ENCODE measurements around the gene RIN3. TPM values are rescaled to one million over a fixed set of nuclear protein-coding genes. Genes with fewer than 3 reads are reported as not detected.

RIN3 gene
- total RNA-seq, 3 donors from 2014 or later = 10.7 to 19.7 (median 12.1) TPM

GRCh38 chr14:92719421-92719820, 205.8 kb downstream of the RIN3 start:
- intact Hi-C loops (cut with DNase I; ENCODE audit: low total_unique reads) = no loop called here
- Histone ChIP-seq H3K36me3 (no peaks in the 10 kb centered on the region), H3K27me3 (no peaks in the 10 kb centered on the region), H3K9me3 (no peaks in the 10 kb centered on the region), H3K4me3 (no peak overlapping the region), H3K4me1 (no peaks in the 10 kb centered on the region), H3K27ac (peak overlapping the region in 1 of 2 donors; percentile 54)
- no peak for DNase-seq (ENCODE audit: low spot score in 2 of 2)
- no peak for TF ChIP-seq CTCF (IDR thresholded peaks at IDR 0.05)

- intact Hi-C loops (cut with DNase I; ENCODE audit: low total_unique reads) = no loop called here
- H3K4me3 ChIP-seq = no peak overlapping the region
- peak overlapping the region; percentile 58 to 67 for H3K27ac ChIP-seq
- no peaks in the 10 kb centered on the region for H3K27me3 ChIP-seq
- no peak for TF ChIP-seq POLR2A (IDR thresholded peaks at IDR 0.05)
- no peak for TF ChIP-seq POLR2AphosphoS5 (IDR thresholded peaks at IDR 0.05)
- TF ChIP-seq CTCF (IDR thresholded peaks at IDR 0.05) = no peak
- no peaks in the 10 kb centered on the region for H3K9me3 ChIP-seq
- no peaks in the 10 kb centered on the region for H3K4me1 ChIP-seq
- no peaks in the 10 kb centered on the region for H3K36me3 ChIP-seq
- DNase-seq (ENCODE audit: low spot score in 2 of 2) = no peak
Observed at GRCh38 chr14:92719890-92720323, 206.3 kb downstream of the RIN3 start.

GRCh38 chr14:92724516-92725340, 211.1 kb downstream of the RIN3 start:
- Histone ChIP-seq H3K4me1 (no peaks in the 10 kb centered on the region), H3K4me3 (no peak overlapping the region), H3K27me3 (no peaks in the 10 kb centered on the region), H3K36me3 (no peaks in the 10 kb centered on the region), H3K9me3 (no peaks in the 10 kb centered on the region), H3K27ac (peak overlapping the region; percentile 75 to 84)
- peak in 1 of 2 donors; percentile 33 for DNase-seq (ENCODE audit: low spot score in 2 of 2)
- intact Hi-C loops (cut with DNase I; ENCODE audit: low total_unique reads) = loop anchor here (2.0 kb wide), 1 partner anchor 58 kb away; no protein-coding TSS in a partner anchor
- TF ChIP-seq CTCF (IDR thresholded peaks at IDR 0.05) (no peak), POLR2AphosphoS5 (IDR thresholded peaks at IDR 0.05) (peak in 1 of 3 donors; percentile 36)

GRCh38 chr14:92726135-92726932, 212.8 kb downstream of the RIN3 start:
- no peaks in the 10 kb centered on the region for H3K4me1 ChIP-seq
- H3K36me3 ChIP-seq = no peaks in the 10 kb centered on the region
- TF ChIP-seq POLR2AphosphoS5 (IDR thresholded peaks at IDR 0.05) (no peak), CTCF (IDR thresholded peaks at IDR 0.05) (no peak), POLR2A (IDR thresholded peaks at IDR 0.05) (no peak)
- peak overlapping the region; percentile 75 to 90 for H3K27ac ChIP-seq
- H3K4me3 ChIP-seq = peak overlapping the region in 1 of 3 donors; percentile 31
- DNase-seq (ENCODE audit: low spot score in 2 of 2) = peak; percentile 55 to 75
- H3K9me3 ChIP-seq = no peaks in the 10 kb centered on the region
- intact Hi-C loops (cut with DNase I; ENCODE audit: low total_unique reads) = no loop called here
- no peaks in the 10 kb centered on the region for H3K27me3 ChIP-seq

GRCh38 chr14:92726933-92727262, 213.3 kb downstream of the RIN3 start:
- no peaks in the 10 kb centered on the region for H3K9me3 ChIP-seq
- no peaks in the 10 kb centered on the region for H3K27me3 ChIP-seq
- intact Hi-C loops (cut with DNase I; ENCODE audit: low total_unique reads) = no loop called here
- peak overlapping the region; percentile 75 to 90 for H3K27ac ChIP-seq
- TF ChIP-seq POLR2A (IDR thresholded peaks at IDR 0.05) (no peak), POLR2AphosphoS5 (IDR thresholded peaks at IDR 0.05) (no peak), CTCF (IDR thresholded peaks at IDR 0.05) (no peak)
- H3K36me3 ChIP-seq = no peaks in the 10 kb centered on the region
- H3K4me1 ChIP-seq = no peaks in the 10 kb centered on the region
- no peak overlapping the region for H3K4me3 ChIP-seq
- no peak for DNase-seq (ENCODE audit: low spot score in 2 of 2)
